Right kidney (tissue), 9 donors: ENCODE results near the gene THYN1.
A peak's percentile ranks its signal among the peaks of the same experiment; 100 is the strongest.
"Not testable (repeated sequence)": the region's sequence is repeated elsewhere in the genome, so short reads cannot be mapped to it uniquely, and the experiment has no call there.

Experiments used
- DNase-seq: peaks from one replicate; pipeline ENCODE4 v3.0.0-alpha.2; 2016
- long read RNA-seq, 8 donors: transcript quantifications; one replicate each; lab custom pipeline, GENCODE V29; 2026

Gene THYN1
- long read RNA-seq, donor 1, transcript THYN1-204 (8 exons, 893 nt), result minor isoform, 14 of 62 reads
- long read RNA-seq, donor 1, transcript THYN1-203 (8 exons, 943 nt), result major isoform, 16 of 62 reads
- long read RNA-seq, donor 1, transcript THYN1-201 (7 exons, 1,299 nt), result minor isoform, 6 of 62 reads
- long read RNA-seq, donor 1, partial matches to known transcripts, result 22 of 62 reads
- long read RNA-seq, donor 1, other reads (novel, unspliced or antisense), result 0 of 62 reads
- long read RNA-seq, donor 2, transcript THYN1-203 (8 exons, 943 nt), result major isoform, 10 of 31 reads
- long read RNA-seq, donor 2, transcript THYN1-204 (8 exons, 893 nt), result major isoform, 10 of 31 reads
- long read RNA-seq, donor 2, transcript THYN1-201 (7 exons, 1,299 nt), result minor isoform, 6 of 31 reads
- long read RNA-seq, donor 2, partial matches to known transcripts, result 0 of 31 reads
- long read RNA-seq, donor 2, other reads (novel, unspliced or antisense), result 0 of 31 reads
- long read RNA-seq, donor 3, transcript THYN1-203 (8 exons, 943 nt), result major isoform, 10 of 21 reads
- long read RNA-seq, donor 3, transcript THYN1-204 (8 exons, 893 nt), result minor isoform, 7 of 21 reads
- long read RNA-seq, donor 3, partial matches to known transcripts, result 0 of 21 reads
- long read RNA-seq, donor 3, other reads (novel, unspliced or antisense), result 0 of 21 reads
- long read RNA-seq, donor 4, transcript THYN1-204 (8 exons, 893 nt), result minor isoform, 9 of 46 reads
- long read RNA-seq, donor 4, transcript THYN1-203 (8 exons, 943 nt), result major isoform, 10 of 46 reads
- long read RNA-seq, donor 4, transcript THYN1-201 (7 exons, 1,299 nt), result major isoform, 10 of 46 reads
- long read RNA-seq, donor 4, partial matches to known transcripts, result 14 of 46 reads
- long read RNA-seq, donor 4, other reads (novel, unspliced or antisense), result 0 of 46 reads
- long read RNA-seq, donor 5, transcript THYN1-204 (8 exons, 893 nt), result major isoform, 21 of 62 reads
- long read RNA-seq, donor 5, transcript THYN1-201 (7 exons, 1,299 nt), result minor isoform, 13 of 62 reads
- long read RNA-seq, donor 5, transcript THYN1-203 (8 exons, 943 nt), result minor isoform, 12 of 62 reads
- long read RNA-seq, donor 5, partial matches to known transcripts, result 14 of 62 reads
- long read RNA-seq, donor 5, other reads (novel, unspliced or antisense), result 0 of 62 reads
- long read RNA-seq, donor 6, transcript THYN1-203 (8 exons, 943 nt), result minor isoform, 9 of 34 reads
- long read RNA-seq, donor 6, transcript THYN1-204 (8 exons, 893 nt), result major isoform, 16 of 34 reads
- long read RNA-seq, donor 6, partial matches to known transcripts, result 5 of 34 reads
- long read RNA-seq, donor 6, other reads (novel, unspliced or antisense), result 0 of 34 reads
- long read RNA-seq, donor 7, transcript THYN1-204 (8 exons, 893 nt), result minor isoform, 18 of 75 reads
- long read RNA-seq, donor 7, transcript THYN1-203 (8 exons, 943 nt), result major isoform, 22 of 75 reads
- long read RNA-seq, donor 7, partial matches to known transcripts, result 26 of 75 reads
- long read RNA-seq, donor 7, other reads (novel, unspliced or antisense), result 0 of 75 reads
- long read RNA-seq, donor 8, transcript THYN1-204 (8 exons, 893 nt), result major isoform, 13 of 48 reads
- long read RNA-seq, donor 8, transcript THYN1-203 (8 exons, 943 nt), result major isoform, 13 of 48 reads
- long read RNA-seq, donor 8, transcript THYN1-201 (7 exons, 1,299 nt), result minor isoform, 10 of 48 reads
- long read RNA-seq, donor 8, partial matches to known transcripts, result 5 of 48 reads
- long read RNA-seq, donor 8, other reads (novel, unspliced or antisense), result 5 of 48 reads

- peak; percentile 93 for DNase-seq
Measured at GRCh38 chr11:134253188-134253993, at the start of gene THYN1, which contains the start of gene ACAD8. Gene THYN1, minus strand, starts transcription at chr11:134253352. Its CDS starts 470 bp downstream, at chr11:134252882. Gene ACAD8, plus strand, starts transcription at chr11:134253568. Its CDS starts 33 bp downstream, at chr11:134253601.

DNA sequence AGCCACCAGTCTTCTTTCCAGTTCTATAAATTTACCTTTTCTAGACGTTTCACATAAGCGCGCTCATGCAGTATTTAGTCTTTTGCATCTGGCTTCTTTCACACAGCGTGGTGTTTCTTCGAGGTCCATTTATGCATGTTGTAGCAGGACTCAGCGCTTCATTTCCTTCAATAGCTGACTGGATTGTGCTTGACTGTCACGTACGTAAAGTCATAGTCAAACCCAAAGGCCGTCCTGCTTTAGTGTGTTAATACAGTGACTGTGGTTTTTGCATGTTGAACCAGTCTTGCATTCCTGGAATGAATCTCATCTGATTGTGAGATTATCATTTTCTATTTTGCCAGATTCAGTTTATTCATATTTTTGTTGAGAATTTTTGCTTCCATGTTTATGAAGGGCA, 41.5 kb upstream of the THYN1 start:
- no peak for DNase-seq

DNA sequence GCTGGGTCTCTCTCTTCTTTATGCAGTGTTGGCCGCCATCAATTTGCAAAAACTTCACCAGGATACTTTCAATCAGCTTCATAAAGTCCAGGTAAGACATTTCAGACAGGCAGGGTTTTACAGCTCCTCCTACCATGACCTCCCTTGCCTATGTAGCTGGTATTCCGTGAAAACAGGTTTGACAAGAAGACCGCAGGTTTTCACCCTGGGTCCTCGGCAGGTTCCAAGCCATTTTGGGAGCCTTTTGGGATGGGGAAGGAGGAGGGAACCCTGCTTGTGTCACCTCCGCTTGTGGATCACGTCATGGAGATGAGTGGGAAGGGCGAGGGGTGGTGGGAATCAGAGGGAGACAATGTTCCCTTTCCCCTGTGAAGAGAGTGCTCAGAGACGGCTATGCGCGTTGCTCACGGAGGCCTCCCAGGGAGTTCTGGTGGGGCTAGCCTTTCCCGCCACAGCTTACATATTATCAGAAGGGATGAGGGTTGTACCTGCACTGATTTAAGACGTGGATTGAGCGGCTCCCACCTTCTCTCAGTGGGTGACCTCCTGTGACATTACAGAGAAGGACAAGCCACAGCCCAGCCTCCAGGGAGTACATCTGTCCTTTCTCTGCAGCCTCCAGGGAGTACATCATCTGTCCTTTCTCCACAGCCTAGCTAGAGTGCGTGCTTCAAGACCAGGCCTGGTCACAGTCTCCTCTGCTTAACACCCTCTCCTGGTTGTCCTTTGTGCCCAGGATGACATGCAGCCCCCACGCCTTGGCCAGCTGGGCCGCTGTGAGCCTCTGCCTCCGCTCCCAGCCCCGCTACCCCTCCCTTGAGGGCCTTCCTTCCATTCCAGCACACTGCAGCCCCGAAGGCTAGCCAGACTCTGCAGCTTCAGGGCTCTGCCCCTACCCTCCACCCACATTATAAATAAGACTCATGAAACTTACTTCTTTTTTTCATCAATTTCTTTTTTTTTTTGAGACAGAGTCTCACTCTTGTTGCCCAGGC, 40.3 kb upstream of the THYN1 start:
- no peak for DNase-seq

- no peak for DNase-seq
Measured at GRCh38 chr11:134292661-134293060, 39.5 kb upstream of the THYN1 start.

DNA sequence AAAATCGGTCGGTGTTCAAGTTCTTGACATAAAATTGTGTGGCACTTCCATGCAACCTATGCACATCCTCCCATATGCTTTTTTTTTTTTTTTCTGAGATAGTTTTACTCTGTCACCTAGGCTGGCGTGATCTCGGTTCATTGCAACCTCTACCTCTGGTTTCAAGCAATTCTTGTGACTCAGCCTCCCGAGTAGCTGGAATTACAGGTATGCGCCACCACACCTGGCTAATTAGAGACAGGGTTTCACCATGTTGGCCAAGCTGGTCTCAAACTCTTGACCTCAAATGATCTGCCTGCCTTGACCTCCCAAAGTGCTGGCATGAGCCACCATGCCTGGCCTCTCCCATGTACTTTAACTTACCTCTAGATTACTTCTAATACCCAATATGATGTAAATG, 38.0 kb upstream of the THYN1 start:
- DNase-seq, result no peak

DNA sequence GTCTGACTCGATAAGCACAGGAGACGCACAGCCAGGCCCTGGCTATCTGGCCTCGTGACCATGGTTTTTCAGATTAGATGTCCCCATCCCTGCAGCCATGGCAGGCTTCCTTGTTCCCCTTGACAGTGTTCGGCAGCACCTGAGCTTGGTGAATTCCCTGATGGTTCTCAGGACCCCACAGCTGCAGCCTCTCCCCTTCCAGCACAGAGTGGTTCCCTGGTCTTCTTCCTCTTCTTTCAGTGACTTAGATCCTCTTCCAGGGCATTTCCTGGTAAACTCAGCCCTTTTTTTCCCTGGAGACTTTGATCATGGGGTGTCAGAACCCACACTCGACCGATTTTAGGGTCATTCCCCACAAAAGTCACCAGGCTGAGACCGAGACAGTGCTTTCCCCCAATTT, 37.5 kb upstream of the THYN1 start:
- DNase-seq, result no peak

- DNase-seq, result no peak
Measured at GRCh38 chr11:134289789-134290188, 36.6 kb upstream of the THYN1 start.

DNA sequence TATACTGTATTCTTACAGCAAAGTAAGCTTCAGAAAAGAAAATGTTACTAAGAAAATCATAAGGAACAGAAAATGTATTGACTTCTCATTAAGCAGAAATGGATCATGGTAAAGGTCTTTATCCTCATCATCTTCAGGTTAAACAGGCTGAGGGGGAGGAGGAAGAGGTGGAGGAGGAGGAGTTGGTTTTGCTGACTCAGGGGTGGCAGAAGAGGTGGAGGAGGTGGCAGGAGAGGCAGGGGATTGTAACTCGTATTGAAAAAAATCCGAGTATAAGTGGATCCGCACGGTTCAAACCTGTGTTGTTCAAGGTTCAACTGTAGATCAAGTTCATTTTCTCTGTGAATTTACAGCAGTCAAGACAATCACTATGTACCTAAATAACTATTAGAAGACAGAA, 36.0 kb upstream of the THYN1 start:
- no peak for DNase-seq

DNA sequence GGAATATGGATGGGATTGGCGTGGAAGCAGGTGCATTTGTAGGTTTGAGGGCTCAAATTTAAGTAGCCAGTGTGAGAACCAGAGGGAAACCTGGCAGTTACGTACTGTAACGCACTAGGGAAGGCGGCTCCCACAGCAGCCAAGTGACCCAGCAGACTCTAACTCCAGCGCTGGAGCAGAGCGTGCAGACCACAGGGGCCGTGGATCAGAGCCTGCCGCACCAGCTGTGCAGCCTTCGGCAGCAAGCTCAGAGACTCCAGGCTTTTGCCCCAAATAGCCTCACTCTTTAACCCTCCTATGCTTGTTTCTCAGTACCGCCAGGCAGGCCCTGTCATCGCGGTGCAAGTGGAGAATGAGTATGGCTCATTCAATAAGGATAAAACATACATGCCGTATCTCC, 35.3 kb upstream of the THYN1 start:
- DNase-seq, result no peak

- no peak for DNase-seq
Measured at GRCh38 chr11:134287561-134287960, 34.4 kb upstream of the THYN1 start.

DNA sequence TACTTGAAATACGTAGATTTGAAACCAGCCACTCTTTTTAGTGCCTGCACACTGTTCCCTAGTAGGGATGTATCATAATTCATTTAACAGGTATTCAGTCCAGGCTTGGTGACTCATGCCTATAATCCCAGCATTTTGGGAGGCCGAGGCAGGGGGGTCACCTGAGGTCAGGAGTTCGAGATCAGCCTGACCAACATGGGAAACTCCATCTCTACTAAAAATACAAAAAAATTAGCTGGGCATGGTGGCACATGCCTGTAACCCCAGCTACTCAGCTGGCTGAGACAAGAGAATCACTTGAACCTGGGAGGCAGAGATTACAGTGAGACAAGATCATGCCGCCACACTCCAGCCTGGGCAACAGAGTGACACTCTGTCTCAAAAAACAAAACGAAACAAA, 31.2 kb upstream of the THYN1 start:
- DNase-seq, result not testable (repeated sequence)

- DNase-seq, result no peak
Measured at GRCh38 chr11:134283461-134284230, 30.5 kb upstream of the THYN1 start.

DNA sequence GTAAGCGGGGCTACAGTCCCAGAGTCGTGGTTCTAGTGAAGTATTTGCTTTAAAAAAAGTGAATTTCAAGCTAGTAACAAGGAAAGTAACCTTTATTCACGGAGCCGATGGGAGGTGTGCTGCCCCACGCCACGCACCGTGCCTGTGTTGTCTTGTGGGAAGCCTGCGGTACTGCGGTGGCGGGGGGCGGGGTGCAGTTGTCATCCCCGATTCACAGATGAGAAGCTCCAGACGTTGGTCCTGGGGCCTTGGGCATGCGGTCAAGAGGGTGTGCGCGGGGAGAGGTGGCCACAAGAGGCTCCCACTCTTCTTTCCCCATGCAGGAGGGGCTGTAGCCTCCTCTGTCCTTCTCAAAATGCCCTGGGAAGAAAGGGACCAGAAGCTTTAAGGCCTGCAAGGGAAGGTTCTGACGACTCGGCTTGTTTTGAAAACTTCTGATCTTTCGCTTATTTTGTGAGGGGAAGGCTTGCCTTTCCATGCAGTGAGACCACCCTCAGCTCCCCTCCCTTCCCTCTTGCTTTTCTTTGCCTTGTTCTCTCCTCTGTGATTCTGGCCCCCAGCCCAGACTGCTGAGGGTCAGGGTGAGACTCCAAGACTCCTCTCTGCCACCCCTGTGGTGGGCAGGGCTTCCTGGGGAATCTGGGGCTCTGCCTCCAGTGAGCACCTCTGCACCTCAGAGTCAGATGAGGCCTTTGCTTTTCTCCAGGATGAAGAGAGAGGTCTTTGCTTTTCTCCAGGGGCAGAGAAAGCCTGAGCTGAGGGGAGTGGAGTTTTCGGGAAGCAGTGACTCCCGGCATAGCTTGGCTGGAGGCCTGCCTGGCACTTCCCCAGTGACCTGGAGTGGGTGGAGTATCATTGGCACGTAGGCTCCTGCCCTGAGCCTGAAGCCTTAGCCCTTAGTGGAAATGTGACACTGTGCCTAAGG, 29.2 kb upstream of the THYN1 start:
- no peak for DNase-seq

DNA sequence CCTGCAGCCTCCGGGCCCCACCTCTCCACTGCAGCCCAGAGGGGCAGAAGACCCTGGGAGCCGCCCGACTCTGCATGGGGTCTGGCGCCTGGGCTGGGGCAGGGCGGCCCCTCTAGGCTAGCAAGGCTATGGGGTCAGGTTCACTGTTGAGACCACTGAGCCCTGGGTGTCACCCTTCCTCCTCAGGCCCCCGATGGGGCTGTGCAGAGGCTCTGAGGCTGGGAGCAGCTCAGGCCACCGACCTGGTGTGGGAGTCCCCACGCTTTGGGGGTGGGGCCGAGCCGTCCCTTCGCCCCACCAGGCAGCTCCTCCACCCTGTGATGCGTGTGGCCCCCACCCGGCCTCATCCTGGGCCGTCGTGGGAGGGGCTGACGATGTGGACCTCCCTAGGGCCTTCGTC, 28.5 kb upstream of the THYN1 start:
- not testable (repeated sequence) for DNase-seq

GRCh38 chr11:134278356-134278755, 25.2 kb upstream of the THYN1 start:
- DNase-seq, result no peak

GRCh38 chr11:134277183-134278001, 24.2 kb upstream of the THYN1 start:
- no peak for DNase-seq
